Endothelial cell of umbilical vein (primary cell): ENCODE results near the gene BCL2L13. TPM values are rescaled to one million over a fixed set of nuclear protein-coding genes. Genes with fewer than 3 reads are reported as not detected.

Experiments
- BruUV-seq: library from RNA; stranded (reverse); fragments of 400-500 nt; replicated peaks from 2 replicates; lab custom pipeline; 2021; lab: Mats Ljungman, UMichigan
- CTCF ChIA-PET: fragments of 300-600, 350-600 bp; sonication (Branson Sonifier 250); formaldehyde crosslinking; loops from one replicate; lab custom pipeline; 2021; ENCODE audit warnings: antibody characterized with exemption, inconsistent platforms; lab: Charles Lee
- POLR2A ChIA-PET: fragments of 300-600, 350-600 bp; sonication (Branson Sonifier 250); formaldehyde crosslinking; loops from one replicate; lab custom pipeline; 2021; ENCODE audit warnings: antibody characterized with exemption, inconsistent platforms; lab: Charles Lee
- DNase-seq: peaks from one replicate; pipeline ENCODE4 v3.0.0-alpha.2; 2011; ENCODE audit warnings: low read depth, low spot score
- FAIRE-seq: peaks from 2 replicates; lab custom pipeline; 2011; peaks lifted over from hg19 to GRCh38; lab: Jason Lieb, UNC
- H2AFZ ChIP-seq: 2 replicates; pipeline ENCODE4 v1.6.0; 2012; ENCODE audit warnings: low read depth, low read length, control low read depth, inconsistent platforms
- H3K27ac ChIP-seq: 2 replicates; pipeline ENCODE4 v1.5.1; 2011; ENCODE audit warnings: low read depth, mild to moderate bottlenecking, control low read depth, low read length, moderate library complexity; ENCODE audit not compliant: insufficient read depth
- H3K27me3 ChIP-seq, 2 experiments: 2 replicates each; pipeline versions ENCODE4 v1.6.0 to v1.6.1; 2011; ENCODE audit warnings: low read length in 2 of 2, mixed read lengths in 1 of 2; ENCODE audit not compliant: control insufficient read depth in 2 of 2, insufficient read depth in 2 of 2
- H3K36me3 ChIP-seq, 2 experiments: 2 replicates in 1 of 2; 3 replicates in 1 of 2; pipeline ENCODE4 v1.5.1; 2011; ENCODE audit warnings: low read length in 2 of 2, mild to moderate bottlenecking in 1 of 2, moderate library complexity in 1 of 2; ENCODE audit not compliant: control insufficient read depth in 2 of 2, insufficient read depth in 2 of 2; ENCODE audit errors: extremely low read depth in 1 of 2
- H3K4me1 ChIP-seq: 3 replicates; pipeline ENCODE4 v1.5.1; 2011; ENCODE audit warnings: mild to moderate bottlenecking, low read length; ENCODE audit not compliant: control insufficient read depth, insufficient read depth; ENCODE audit errors: extremely low read depth
- H3K4me2 ChIP-seq: 2 replicates; pipeline ENCODE4 v1.6.1; 2011; ENCODE audit warnings: low read length, control low read depth, mixed read lengths; ENCODE audit not compliant: insufficient read depth
- H3K4me3 ChIP-seq, 3 experiments: fragments of 200-600 bp in 1 of 3; sonication (generic), shearing (Covaris generic) in 1 of 3; replicated peaks in 1 of 3; 2 replicates each; pipeline ENCODE4 v1.5.1; 2011 to 2016; ENCODE audit warnings: control low read depth in 3 of 3, low read length in 3 of 3, mild to moderate bottlenecking in 2 of 3, inconsistent platforms in 1 of 3, low read depth in 1 of 3, moderate library complexity in 1 of 3; ENCODE audit not compliant: insufficient read depth in 1 of 3
- H3K79me2 ChIP-seq: 2 replicates; pipeline ENCODE4 v1.6.0; 2012; ENCODE audit warnings: low read length, inconsistent platforms; ENCODE audit not compliant: control insufficient read depth, insufficient read depth
- H3K9ac ChIP-seq: replicated peaks from 2 replicates; pipeline ENCODE3; 2011; ENCODE audit warnings: low read length, control low read depth; ENCODE audit not compliant: insufficient read depth; ENCODE audit errors: extremely low read depth
- H3K9me1 ChIP-seq: replicated peaks from 3 replicates; pipeline ENCODE4 v1.6.0; 2011; ENCODE audit warnings: mild to moderate bottlenecking, low read length; ENCODE audit not compliant: control insufficient read depth, insufficient read depth; ENCODE audit errors: extremely low read depth
- H3K9me3 ChIP-seq: replicated peaks from 2 replicates; pipeline ENCODE4 v1.5.1; 2012; ENCODE audit warnings: low read length, inconsistent platforms; ENCODE audit not compliant: control insufficient read depth, insufficient read depth
- H4K20me1 ChIP-seq: replicated peaks from 2 replicates; pipeline ENCODE3; 2011; ENCODE audit warnings: mild to moderate bottlenecking, low read length; ENCODE audit not compliant: control insufficient read depth, insufficient read depth; ENCODE audit errors: extremely low read depth
- CTCF ChIP-seq, 2 donors: IDR thresholded peaks; 1 replicate in 1 of 2; 2 replicates in 1 of 2; pipeline ENCODE4 v1.5.1; 2011; ENCODE audit warnings: low read length in 2 of 2, mild to moderate bottlenecking in 2 of 2, moderate library complexity in 2 of 2, control low read depth in 1 of 2, inconsistent platforms in 1 of 2, low read depth in 1 of 2; ENCODE audit not compliant: insufficient read depth in 1 of 2; ENCODE audit errors: extremely low read depth in 1 of 2
- EZH2 ChIP-seq: IDR thresholded peaks from 2 replicates; pipeline ENCODE4 v1.6.1; 2012; ENCODE audit warnings: borderline replicate concordance, low read depth, mild to moderate bottlenecking, moderate library complexity, low read length, inconsistent platforms; ENCODE audit not compliant: severe bottlenecking
- FOS ChIP-seq: IDR thresholded peaks from 2 replicates; pipeline ENCODE4 v1.6.1; 2011; ENCODE audit warnings: mild to moderate bottlenecking, low read length, moderate library complexity, borderline replicate concordance; ENCODE audit not compliant: insufficient read depth
- GATA2 ChIP-seq: IDR thresholded peaks from 2 replicates; pipeline ENCODE4 v1.7.0; 2011; ENCODE audit warnings: low read depth, mild to moderate bottlenecking, moderate library complexity, mixed read lengths, low read length; ENCODE audit not compliant: insufficient read length, insufficient read depth
- JUN ChIP-seq: IDR thresholded peaks from 2 replicates; pipeline ENCODE4 v1.6.1; 2011; ENCODE audit warnings: borderline replicate concordance, low read depth; ENCODE audit not compliant: insufficient read length, insufficient read depth
- MYC ChIP-seq: IDR thresholded peaks from one replicate; pipeline ENCODE4 v1.6.1; 2011; ENCODE audit warnings: mild to moderate bottlenecking, low read depth, low read length
- POLR2A ChIP-seq: IDR thresholded peaks from 2 replicates; pipeline ENCODE4 v1.6.1; 2012; ENCODE audit warnings: low read depth, mild to moderate bottlenecking, control low read depth, low read length
- POLR2AphosphoS5 ChIP-seq: IDR thresholded peaks from 2 replicates; pipeline ENCODE4 v1.6.1; 2012; ENCODE audit warnings: low read depth, mild to moderate bottlenecking, control low read depth, low read length, moderate library complexity; ENCODE audit not compliant: insufficient read depth
- dilution Hi-C: fragments of 300-500 bp; cut with MboI; formaldehyde crosslinking; loops from one replicate; pipeline ENCODE4 v1.15.0; 2019; ENCODE audit warnings: low sequenced_read_pairs; ENCODE audit not compliant: extremely low pct_ligation_motif_present
- intact Hi-C: fragments of 100-400 bp; cut with micrococcal nuclease; formaldehyde crosslinking; loops from one replicate; pipeline ENCODE4 v1.10.0; 2022
- polyA plus RNA-seq, 4 experiments: library from polyadenylated mRNA; depleted of rRNA in 3 of 4; stranded (reverse) in 3 of 4; unstranded in 1 of 4; fragments of >200 nt; gene quantifications; 2 replicates each; pipeline versions ENCODE4 v1.2.1 to v1.2.3, GENCODE V29; 2011 to 2012; ENCODE audit warnings: missing spikeins in 1 of 4
- total RNA-seq: library from RNA; stranded (reverse); gene quantifications from 2 replicates; pipeline ENCODE4 v1.2.3, GENCODE V29; 2021
- TF ChIP-seq, protein P1 (sequence below): IDR thresholded peaks from 2 replicates; pipeline ENCODE4 v1.6.1; 2011; ENCODE audit not compliant: insufficient read depth, insufficient read length

BCL2L13 gene
- total and polyA plus RNA-seq, 2 donors (not counting 3 experiments of a cell fraction or from before 2014, with no cell fraction given) = 28.1 to 36.2 TPM

GRCh38 chr22:17698948-17699347 lies 60.4 kb downstream of the BCL2L13 start:
- TF ChIP-seq, protein P1, sequence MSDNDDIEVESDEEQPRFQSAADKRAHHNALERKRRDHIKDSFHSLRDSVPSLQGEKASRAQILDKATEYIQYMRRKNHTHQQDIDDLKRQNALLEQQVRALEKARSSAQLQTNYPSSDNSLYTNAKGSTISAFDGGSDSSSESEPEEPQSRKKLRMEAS = no peak
- peaks cover 11% of the 10 kb centered on the region for H3K4me1 ChIP-seq
- H3K4me2 ChIP-seq = no peak overlapping the region
- no peak overlapping the region for H3K4me3 ChIP-seq
- H2AFZ ChIP-seq = no peak overlapping the region
- H3K36me3 ChIP-seq = peaks cover 0 to 1% of the 10 kb centered on the region in 2 experiments
- POLR2A ChIA-PET = no interaction called here
- DNase-seq (no peak), FAIRE-seq (no peak)
- H3K27ac ChIP-seq = no peak overlapping the region
- H3K9ac ChIP-seq = no peak overlapping the region
- H3K79me2 ChIP-seq = no peaks in the 10 kb centered on the region
- BruUV-seq = no TSS peak
- no peaks in the 10 kb centered on the region for H4K20me1 ChIP-seq
- H3K27me3 ChIP-seq = no peaks in the 10 kb centered on the region
- intact Hi-C loops = no loop called here
- dilution Hi-C loops = no loop called here
- CTCF ChIA-PET = no interaction called here
- H3K9me3 ChIP-seq = no peaks in the 10 kb centered on the region
- no peaks in the 10 kb centered on the region for H3K9me1 ChIP-seq

DNA sequence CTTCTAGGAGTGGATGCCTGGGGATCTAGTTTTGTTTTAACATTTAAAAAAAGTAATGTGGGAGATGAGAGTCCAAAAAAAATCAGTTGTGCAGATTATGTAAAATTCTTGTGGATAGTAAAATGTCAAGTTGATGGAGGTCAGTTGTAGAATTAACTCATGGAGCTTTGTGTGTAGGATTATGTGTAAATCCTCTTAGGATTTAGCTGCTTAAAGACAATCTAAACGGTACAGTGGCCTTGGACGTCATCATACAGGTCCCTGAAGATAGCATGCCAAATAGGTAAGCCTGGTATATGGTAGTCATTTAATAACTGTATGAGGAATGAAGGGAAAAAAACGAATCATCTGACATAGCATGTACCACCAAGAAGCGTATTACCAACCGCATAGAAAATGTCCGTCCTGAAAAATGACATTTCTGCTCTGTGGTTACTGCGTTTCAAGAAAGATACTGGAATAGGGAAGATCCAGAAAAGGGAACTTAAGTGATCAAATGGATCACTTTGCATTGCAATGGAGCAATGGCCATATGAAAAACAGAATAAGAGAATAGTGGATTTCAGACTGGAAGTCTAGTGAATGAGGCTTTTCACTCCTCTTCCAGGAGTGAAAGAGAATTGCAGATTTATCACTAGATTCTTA lies 61.3 kb downstream of the BCL2L13 start:
- Histone ChIP-seq H3K9me3 (no peaks in the 10 kb centered on the region), H3K9ac (no peak overlapping the region), H3K4me1 (peaks cover 11% of the 10 kb centered on the region), H3K36me3 (peaks cover 0 to 1% of the 10 kb centered on the region in 2 experiments), H2AFZ (no peak overlapping the region), H3K4me3 (no peak overlapping the region), H3K79me2 (no peaks in the 10 kb centered on the region), H4K20me1 (no peaks in the 10 kb centered on the region), H3K4me2 (no peak overlapping the region), H3K9me1 (no peaks in the 10 kb centered on the region), H3K27ac (no peak overlapping the region), H3K27me3 (no peaks in the 10 kb centered on the region)
- CTCF ChIA-PET = interaction anchor here (1.4 kb wide), 1 partner anchor 8 kb away, joined by 3 read pairs; no protein-coding TSS in a partner anchor
- POLR2A ChIA-PET = no interaction called here
- dilution Hi-C loops = no loop called here
- FAIRE-seq = no peak
- TF ChIP-seq, protein P1 = no peak
- TF ChIP-seq GATA2 (no peak), JUN (no peak), FOS (no peak), POLR2A (no peak), POLR2AphosphoS5 (no peak), CTCF (IDR thresholded peaks at IDR 0.05; ENCODE audit: extremely low read depth in 1 of 2, insufficient read depth in 1 of 2, low read depth in 1 of 2, low read length in 2 of 2) (no peak), EZH2 (no peak), MYC (no peak)
- DNase-seq = no peak
- no TSS peak for BruUV-seq
- intact Hi-C loops = loop anchor here (10.0 kb wide), 1 partner anchor 145 kb away; no protein-coding TSS in a partner anchor
